ENCODE data around the gene ATXN1. TPM values are rescaled to one million over a fixed set of nuclear protein-coding genes. Genes with fewer than 3 reads are reported as not detected.
A peak's percentile ranks its signal among the peaks of the same experiment; 100 is the strongest.
"Not testable (repeated sequence)": the region's sequence is repeated elsewhere in the genome, so short reads cannot be mapped to it uniquely, and the experiment has no call there.

The ATXN1 gene
- total and polyA plus RNA-seq, 2 donors from 2014 or later: 4.2 to 58.2 TPM

DNA sequence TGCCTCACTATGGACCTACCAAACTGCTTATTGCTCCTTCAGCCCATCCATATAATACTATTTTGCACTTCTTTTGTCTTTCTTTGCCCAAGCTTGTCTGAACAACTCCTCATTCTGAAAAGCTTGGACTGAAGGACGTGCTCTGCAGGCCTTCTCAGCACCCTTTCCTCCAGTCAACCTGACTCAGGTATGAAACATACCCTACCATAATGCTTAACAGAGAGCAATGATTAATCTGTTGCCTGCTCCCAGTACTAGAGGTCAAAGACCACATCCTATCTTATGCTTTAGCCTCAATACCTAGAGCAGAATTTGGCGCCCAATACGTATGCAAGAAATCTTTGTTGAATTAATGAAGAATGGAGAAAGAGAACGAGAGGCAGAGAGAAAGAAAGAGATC lies 55.2 kb downstream of the ATXN1 start:
- TF ChIP-seq, protein P1, sequence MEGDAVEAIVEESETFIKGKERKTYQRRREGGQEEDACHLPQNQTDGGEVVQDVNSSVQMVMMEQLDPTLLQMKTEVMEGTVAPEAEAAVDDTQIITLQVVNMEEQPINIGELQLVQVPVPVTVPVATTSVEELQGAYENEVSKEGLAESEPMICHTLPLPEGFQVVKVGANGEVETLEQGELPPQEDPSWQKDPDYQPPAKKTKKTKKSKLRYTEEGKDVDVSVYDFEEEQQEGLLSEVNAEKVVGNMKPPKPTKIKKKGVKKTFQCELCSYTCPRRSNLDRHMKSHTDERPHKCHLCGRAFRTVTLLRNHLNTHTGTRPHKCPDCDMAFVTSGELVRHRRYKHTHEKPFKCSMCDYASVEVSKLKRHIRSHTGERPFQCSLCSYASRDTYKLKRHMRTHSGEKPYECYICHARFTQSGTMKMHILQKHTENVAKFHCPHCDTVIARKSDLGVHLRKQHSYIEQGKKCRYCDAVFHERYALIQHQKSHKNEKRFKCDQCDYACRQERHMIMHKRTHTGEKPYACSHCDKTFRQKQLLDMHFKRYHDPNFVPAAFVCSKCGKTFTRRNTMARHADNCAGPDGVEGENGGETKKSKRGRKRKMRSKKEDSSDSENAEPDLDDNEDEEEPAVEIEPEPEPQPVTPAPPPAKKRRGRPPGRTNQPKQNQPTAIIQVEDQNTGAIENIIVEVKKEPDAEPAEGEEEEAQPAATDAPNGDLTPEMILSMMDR (IDR thresholded peaks at IDR 0.05; ENCODE audit: borderline replicate concordance, extremely low read depth, insufficient read depth): no peak
- Histone ChIP-seq H3K27ac (ENCODE audit: low read depth in 2 of 2, low read length in 2 of 2) (no peak overlapping the region), H3K9ac (ENCODE audit: low read length in 3 of 3) (no peak overlapping the region), H3K27me3 (ENCODE audit: control insufficient read depth, insufficient read depth, low read length) (no peaks in the 10 kb centered on the region), H3K36me3 (ENCODE audit: control insufficient read depth in 2 of 3, insufficient read depth in 3 of 3, low read length in 3 of 3) (no peaks in the 10 kb centered on the region), H3K4me1 (ENCODE audit: control insufficient read depth in 2 of 3, insufficient read depth in 2 of 3, low read depth in 1 of 3, low read length in 3 of 3) (peaks cover 0 to 17% (median 8%) of the 10 kb centered on the region in 3 donors), H3K9me3 (ENCODE audit: control insufficient read depth in 2 of 3, insufficient read depth in 1 of 3, low read length in 3 of 3) (no peaks in the 10 kb centered on the region), H3K4me3 (ENCODE audit: low read length in 3 of 3) (no peak overlapping the region)
- no peak for DNase-seq
- FAIRE-seq: no peak
- intact Hi-C loops (cut with DNase I): no loop called here

DNA sequence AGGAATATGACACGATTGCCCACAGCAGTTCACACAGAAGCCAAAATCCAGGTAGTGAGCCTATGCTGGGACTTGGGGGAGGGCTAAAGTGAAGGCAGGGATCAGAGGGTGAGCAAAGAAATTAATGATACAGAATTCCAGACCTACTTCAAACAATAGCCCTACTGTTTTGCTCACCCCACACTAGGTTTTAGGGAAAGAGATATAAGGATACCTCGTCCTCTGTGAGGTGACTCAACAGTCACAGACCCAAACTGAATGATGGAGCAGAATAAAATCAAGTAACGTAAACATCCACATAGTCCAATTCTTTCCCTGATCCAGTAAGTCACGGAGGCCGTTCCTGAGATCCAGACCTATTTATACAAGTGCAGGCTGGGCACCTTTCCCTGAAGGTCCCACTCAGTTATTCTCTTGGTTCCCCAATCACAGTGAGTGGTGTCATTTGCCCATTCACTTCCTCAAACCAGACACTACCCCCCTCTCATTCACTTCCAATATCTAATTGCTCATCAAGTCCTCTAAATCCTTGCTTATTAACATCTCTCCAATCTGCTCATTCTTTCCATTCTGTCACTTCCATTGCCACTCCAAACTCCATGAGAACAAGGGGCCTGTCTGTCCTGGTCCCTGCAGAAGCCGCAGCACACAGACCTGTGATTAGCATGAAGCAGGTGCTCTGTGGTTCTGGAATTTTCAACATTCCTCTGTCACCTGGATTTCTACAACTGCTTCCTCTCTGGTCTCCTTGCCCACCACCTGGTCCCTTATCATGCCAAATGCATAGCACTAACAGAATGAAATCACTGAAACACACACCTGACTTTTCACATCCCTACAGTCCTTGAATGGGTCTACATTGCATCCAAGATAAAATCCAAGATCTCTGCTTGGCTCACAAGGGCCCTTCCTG lies 55.9 kb downstream of the ATXN1 start:
- Histone ChIP-seq H3K27me3 (ENCODE audit: control insufficient read depth, insufficient read depth, low read length) (no peaks in the 10 kb centered on the region), H3K9ac (ENCODE audit: low read length in 3 of 3) (no peak overlapping the region), H3K4me1 (ENCODE audit: control insufficient read depth in 2 of 3, insufficient read depth in 2 of 3, low read depth in 1 of 3, low read length in 3 of 3) (peaks cover 0 to 17% (median 8%) of the 10 kb centered on the region in 3 donors), H3K4me3 (ENCODE audit: low read length in 3 of 3) (no peak overlapping the region), H3K9me3 (ENCODE audit: control insufficient read depth in 2 of 3, insufficient read depth in 1 of 3, low read length in 3 of 3) (no peaks in the 10 kb centered on the region), H3K36me3 (ENCODE audit: control insufficient read depth in 2 of 3, insufficient read depth in 3 of 3, low read length in 3 of 3) (no peaks in the 10 kb centered on the region), H3K27ac (ENCODE audit: low read depth in 2 of 2, low read length in 2 of 2) (no peak overlapping the region)
- DNase-seq (no peak), FAIRE-seq (no peak)
- intact Hi-C loops (cut with DNase I): no loop called here
- TF ChIP-seq, protein P1 (IDR thresholded peaks at IDR 0.05; ENCODE audit: borderline replicate concordance, extremely low read depth, insufficient read depth): no peak

DNA sequence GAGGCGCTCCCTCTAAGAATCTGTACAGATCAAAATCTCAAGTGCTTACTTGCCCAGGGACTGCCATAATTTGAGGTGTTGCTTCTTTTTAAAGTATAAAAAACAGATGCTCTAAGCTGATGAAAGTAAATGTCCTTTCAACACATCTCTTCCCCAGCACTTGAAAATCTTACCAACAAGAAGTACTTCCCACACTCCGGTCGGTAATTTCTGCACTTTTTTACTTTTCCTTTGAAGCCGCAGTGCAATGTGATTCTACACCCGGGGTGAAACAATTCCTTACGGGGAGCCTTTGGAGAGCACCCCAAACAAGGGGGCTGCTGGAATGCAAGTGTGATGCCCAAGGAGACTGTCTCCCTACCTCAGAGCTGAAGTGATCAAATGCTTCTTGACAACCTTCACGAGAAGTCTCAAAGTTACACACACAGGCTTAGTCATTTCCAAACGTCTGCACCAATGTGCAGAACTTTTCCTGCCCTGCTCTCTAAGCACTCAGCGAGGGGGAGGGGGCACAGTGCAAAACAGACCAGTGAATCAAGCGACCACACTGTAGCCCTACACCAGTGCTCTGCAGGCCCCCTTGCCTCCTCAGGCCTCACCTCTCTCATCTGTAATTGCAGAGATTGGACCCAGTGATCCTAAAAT lies 56.7 kb downstream of the ATXN1 start:
- H3K36me3 ChIP-seq (ENCODE audit: control insufficient read depth in 2 of 3, insufficient read depth in 3 of 3, low read length in 3 of 3): no peaks in the 10 kb centered on the region
- TF ChIP-seq, protein P1 (IDR thresholded peaks at IDR 0.05; ENCODE audit: borderline replicate concordance, extremely low read depth, insufficient read depth): no peak
- H3K4me3 ChIP-seq (ENCODE audit: low read length in 3 of 3): peak overlapping the region in 1 of 3 donors; percentile 22
- intact Hi-C loops (cut with DNase I): no loop called here
- H3K9me3 ChIP-seq (ENCODE audit: control insufficient read depth in 2 of 3, insufficient read depth in 1 of 3, low read length in 3 of 3): no peaks in the 10 kb centered on the region
- no peak overlapping the region for H3K27ac ChIP-seq (ENCODE audit: low read depth in 2 of 2, low read length in 2 of 2)
- H3K27me3 ChIP-seq (ENCODE audit: control insufficient read depth, insufficient read depth, low read length): no peaks in the 10 kb centered on the region
- H3K4me1 ChIP-seq (ENCODE audit: control insufficient read depth in 2 of 3, insufficient read depth in 2 of 3, low read depth in 1 of 3, low read length in 3 of 3): peaks cover 0 to 17% (median 8%) of the 10 kb centered on the region in 3 donors
- DNase-seq: no peak
- FAIRE-seq: no peak
- H3K9ac ChIP-seq (ENCODE audit: low read length in 3 of 3): no peak overlapping the region

DNA sequence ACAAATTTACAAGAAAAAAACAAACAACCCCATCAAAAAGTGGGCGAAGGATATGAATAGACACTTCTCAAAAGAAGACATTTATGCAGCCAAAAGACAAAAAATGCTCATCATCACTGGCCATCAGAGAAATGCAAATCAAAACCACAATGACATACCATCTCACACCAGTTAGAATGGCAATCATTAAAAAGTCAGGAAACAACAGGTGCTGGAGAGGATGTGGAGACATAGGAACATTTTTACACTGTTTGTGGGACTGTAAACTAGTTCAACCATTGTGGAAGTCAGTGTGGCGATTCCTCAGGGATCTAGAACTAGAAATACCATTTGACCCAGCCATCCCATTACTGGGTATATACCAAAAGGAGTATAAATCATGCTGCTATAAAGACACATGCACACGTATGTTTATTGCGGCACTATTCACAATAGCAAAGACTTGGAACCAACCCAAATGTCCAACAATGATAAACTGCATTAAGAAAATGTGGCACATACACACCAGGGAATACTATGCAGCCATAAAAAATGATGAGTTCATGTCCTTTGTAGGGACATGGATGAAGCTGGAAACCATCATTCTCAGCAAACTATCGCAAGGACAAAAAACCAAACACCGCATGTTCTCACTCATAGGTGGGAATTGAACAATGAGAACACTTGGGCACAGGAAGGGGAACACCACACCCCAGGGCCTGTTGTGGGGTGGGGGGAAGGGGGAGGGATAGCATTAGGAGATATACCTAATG lies 58.5 kb downstream of the ATXN1 start:
- H3K27me3 ChIP-seq (ENCODE audit: control insufficient read depth, insufficient read depth, low read length); H3K27ac ChIP-seq (ENCODE audit: low read depth in 2 of 2, low read length in 2 of 2); FAIRE-seq; H3K4me3 ChIP-seq (ENCODE audit: low read length in 3 of 3); intact Hi-C loops (cut with DNase I); H3K9ac ChIP-seq (ENCODE audit: low read length in 3 of 3); H3K36me3 ChIP-seq (ENCODE audit: control insufficient read depth in 2 of 3, insufficient read depth in 3 of 3, low read length in 3 of 3); DNase-seq; H3K9me3 ChIP-seq (ENCODE audit: control insufficient read depth in 2 of 3, insufficient read depth in 1 of 3, low read length in 3 of 3): not testable (repeated sequence)
- peaks cover 0 to 17% (median 8%) of the 10 kb centered on the region in 3 donors for H3K4me1 ChIP-seq (ENCODE audit: control insufficient read depth in 2 of 3, insufficient read depth in 2 of 3, low read depth in 1 of 3, low read length in 3 of 3)
